OCI-LY1 (cell line): ENCODE measurements around the gene SCGB1C2.

ENCODE experiments used
- H2AFZ ChIP-seq: fragments of 200-600 bp; sonication (generic), shearing (Covaris generic); 2 replicates; pipeline ENCODE4 v1.6.0; 2014; ENCODE audit warnings: antibody characterized with exemption, mild to moderate bottlenecking, low read length
- H3F3A ChIP-seq: fragments of 200-600 bp; sonication (generic), shearing (Covaris generic); 2 replicates; pipeline ENCODE4 v1.6.0; 2014; ENCODE audit warnings: mild to moderate bottlenecking, antibody characterized with exemption, low read length, moderate library complexity; ENCODE audit not compliant: insufficient read depth
- H3K27ac ChIP-seq: fragments of 200-600 bp; sonication (generic); 2 replicates; pipeline ENCODE4 v1.5.1; 2014; ENCODE audit warnings: low read length, mixed run types, mild to moderate bottlenecking, low read depth; ENCODE audit not compliant: poor library complexity, severe bottlenecking
- H3K27me3 ChIP-seq: fragments of 200-600 bp; sonication (generic); 2 replicates; pipeline ENCODE4 v1.6.0; 2014; ENCODE audit warnings: antibody characterized with exemption, mild to moderate bottlenecking, low read length, moderate library complexity; ENCODE audit not compliant: insufficient read depth
- H3K36me3 ChIP-seq: fragments of 200-600 bp; sonication (generic); 2 replicates; pipeline ENCODE4 v1.6.1; 2014; ENCODE audit warnings: mild to moderate bottlenecking, antibody characterized with exemption, low read length, moderate library complexity, mixed read lengths; ENCODE audit not compliant: insufficient read depth
- H3K4me1 ChIP-seq: fragments of 200-600 bp; sonication (generic); 2 replicates; pipeline ENCODE4 v1.5.1; 2014; ENCODE audit warnings: mild to moderate bottlenecking, low read length, moderate library complexity; ENCODE audit not compliant: insufficient read depth, severe bottlenecking
- H3K4me2 ChIP-seq: fragments of 200-600 bp; sonication (generic), shearing (Covaris generic); 2 replicates; pipeline ENCODE4 v1.6.1; 2014; ENCODE audit warnings: low read length
- H3K4me3 ChIP-seq: fragments of 200-600 bp; sonication (generic); 2 replicates; pipeline ENCODE4 v1.5.1; 2014; ENCODE audit warnings: low read length, low read depth, mild to moderate bottlenecking, mixed read lengths; ENCODE audit not compliant: poor library complexity, severe bottlenecking
- H3K79me2 ChIP-seq: fragments of 200-600 bp; shearing (Covaris generic); 2 replicates; pipeline ENCODE4 v1.6.1; 2016; ENCODE audit warnings: mixed run types, low read length, mixed read lengths; ENCODE audit not compliant: insufficient read depth
- H3K9ac ChIP-seq: fragments of 200-600 bp; sonication (generic), shearing (Covaris generic); 2 replicates; pipeline ENCODE4 v1.6.1; 2014; ENCODE audit warnings: mild to moderate bottlenecking, low read length, mixed read lengths
- H3K9me2 ChIP-seq: fragments of 200-600 bp; sonication (generic), shearing (Covaris generic); 2 replicates; pipeline ENCODE4 v1.6.1; 2014; ENCODE audit warnings: low read depth, mild to moderate bottlenecking, low read length, mixed read lengths
- H3K9me3 ChIP-seq: fragments of 200-600 bp; shearing (Covaris generic); 2 replicates; pipeline ENCODE4 v1.6.1; 2014; ENCODE audit warnings: low read length, mixed read lengths
- H4K20me1 ChIP-seq: fragments of 200-600 bp; sonication (generic), shearing (Covaris generic); 2 replicates; pipeline ENCODE4 v1.6.0; 2016; ENCODE audit warnings: mild to moderate bottlenecking, low read length; ENCODE audit not compliant: insufficient read depth
- EZH2 ChIP-seq: fragments of 200-600 bp; sonication (generic), shearing (Covaris generic); IDR thresholded peaks from 2 replicates; pipeline ENCODE4 v1.8.0; 2017; ENCODE audit warnings: borderline replicate concordance, mixed run types, mild to moderate bottlenecking, antibody characterized with exemption, low read length, moderate library complexity, mixed read lengths
- TF ChIP-seq, protein P1 (sequence below): fragments of 200-600 bp; sonication (generic), shearing (Covaris generic); IDR thresholded peaks from 2 replicates; pipeline ENCODE4 v1.5.1; 2017; ENCODE audit warnings: mild to moderate bottlenecking, antibody characterized with exemption, low read length, moderate library complexity, mixed read lengths

The SCGB1C2 gene

GRCh38 chr17:159609-160008 is 22.2 kb downstream of the SCGB1C2 start:
- Histone ChIP-seq H3K4me3 (no peak overlapping the region), H3K4me2 (no peak overlapping the region), H3K79me2 (no peaks in the 10 kb centered on the region), H3K4me1 (no peaks in the 10 kb centered on the region), H3K9me2 (no peaks in the 10 kb centered on the region), H3K9ac (no peak overlapping the region), H3K9me3 (no peaks in the 10 kb centered on the region), H3K27me3 (no peaks in the 10 kb centered on the region; the same call in 1 of the 2 replicates), H2AFZ (no peak overlapping the region), H4K20me1 (no peaks in the 10 kb centered on the region), H3K27ac (no peak overlapping the region), H3F3A (no peaks in the 10 kb centered on the region), H3K36me3 (no peaks in the 10 kb centered on the region)
- TF ChIP-seq EZH2: no peak

DNA sequence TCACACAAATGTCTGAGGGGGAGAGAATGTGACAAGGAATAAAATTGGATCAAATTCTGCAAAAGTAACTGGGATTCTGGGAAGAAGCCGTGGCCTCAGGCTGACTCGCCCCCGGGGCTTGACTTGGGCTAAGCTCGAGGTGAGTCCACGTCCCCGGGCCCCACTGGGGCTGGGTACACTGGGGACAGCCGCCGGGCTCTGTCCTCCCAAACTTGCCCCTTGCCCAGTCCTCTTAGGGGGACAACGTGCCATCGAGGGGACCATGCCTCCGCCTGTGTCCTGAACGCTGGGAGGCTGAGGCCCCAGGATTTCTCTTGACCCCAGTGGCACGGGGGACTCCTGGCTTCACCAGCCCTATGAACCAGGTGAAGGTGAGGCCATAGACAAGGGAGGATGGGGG is 23.0 kb downstream of the SCGB1C2 start:
- Histone ChIP-seq H3K4me2 (no peak overlapping the region), H2AFZ (no peak overlapping the region), H3K4me1 (no peaks in the 10 kb centered on the region), H3K36me3 (no peaks in the 10 kb centered on the region), H3K27me3 (no peaks in the 10 kb centered on the region; the same call in 1 of the 2 replicates), H3K79me2 (no peaks in the 10 kb centered on the region), H3K27ac (no peak overlapping the region), H3K4me3 (no peak overlapping the region), H3F3A (no peaks in the 10 kb centered on the region), H3K9ac (no peak overlapping the region), H3K9me3 (no peaks in the 10 kb centered on the region), H3K9me2 (no peaks in the 10 kb centered on the region), H4K20me1 (no peaks in the 10 kb centered on the region)
- no peak for TF ChIP-seq EZH2
- TF ChIP-seq, protein P1, sequence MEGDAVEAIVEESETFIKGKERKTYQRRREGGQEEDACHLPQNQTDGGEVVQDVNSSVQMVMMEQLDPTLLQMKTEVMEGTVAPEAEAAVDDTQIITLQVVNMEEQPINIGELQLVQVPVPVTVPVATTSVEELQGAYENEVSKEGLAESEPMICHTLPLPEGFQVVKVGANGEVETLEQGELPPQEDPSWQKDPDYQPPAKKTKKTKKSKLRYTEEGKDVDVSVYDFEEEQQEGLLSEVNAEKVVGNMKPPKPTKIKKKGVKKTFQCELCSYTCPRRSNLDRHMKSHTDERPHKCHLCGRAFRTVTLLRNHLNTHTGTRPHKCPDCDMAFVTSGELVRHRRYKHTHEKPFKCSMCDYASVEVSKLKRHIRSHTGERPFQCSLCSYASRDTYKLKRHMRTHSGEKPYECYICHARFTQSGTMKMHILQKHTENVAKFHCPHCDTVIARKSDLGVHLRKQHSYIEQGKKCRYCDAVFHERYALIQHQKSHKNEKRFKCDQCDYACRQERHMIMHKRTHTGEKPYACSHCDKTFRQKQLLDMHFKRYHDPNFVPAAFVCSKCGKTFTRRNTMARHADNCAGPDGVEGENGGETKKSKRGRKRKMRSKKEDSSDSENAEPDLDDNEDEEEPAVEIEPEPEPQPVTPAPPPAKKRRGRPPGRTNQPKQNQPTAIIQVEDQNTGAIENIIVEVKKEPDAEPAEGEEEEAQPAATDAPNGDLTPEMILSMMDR: no peak

DNA sequence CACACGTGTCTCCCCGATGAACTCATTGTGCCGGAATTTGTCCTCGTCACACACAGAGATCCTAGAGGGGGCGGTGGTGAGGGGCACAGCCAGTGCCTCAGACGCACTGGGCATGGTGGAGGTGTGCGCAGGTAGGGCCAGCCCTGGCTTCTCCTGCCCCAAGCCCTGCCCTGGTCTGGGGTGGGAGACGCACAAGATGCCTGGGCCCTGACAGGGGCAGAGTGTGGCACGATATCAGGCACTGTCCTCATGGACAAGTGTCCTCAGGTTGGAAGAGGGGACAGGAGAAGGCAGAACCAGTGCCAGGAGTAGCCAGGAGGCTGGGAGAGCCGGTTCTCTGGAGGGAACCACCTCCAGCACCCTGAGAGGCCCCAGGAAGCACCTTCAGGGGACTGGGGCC is 24.1 kb downstream of the SCGB1C2 start:
- Histone ChIP-seq H3K27me3 (no peaks in the 10 kb centered on the region; the same call in 1 of the 2 replicates), H3K4me2 (no peak overlapping the region), H3K9me2 (no peaks in the 10 kb centered on the region), H3F3A (no peaks in the 10 kb centered on the region), H3K4me1 (no peaks in the 10 kb centered on the region), H3K9ac (no peak overlapping the region), H3K27ac (no peak overlapping the region), H3K36me3 (no peaks in the 10 kb centered on the region), H4K20me1 (no peaks in the 10 kb centered on the region), H2AFZ (no peak overlapping the region), H3K9me3 (no peaks in the 10 kb centered on the region), H3K79me2 (no peaks in the 10 kb centered on the region), H3K4me3 (no peak overlapping the region)
- TF ChIP-seq EZH2: no peak
- TF ChIP-seq, protein P1: no peak

GRCh38 chr17:162689-163088 is 25.3 kb downstream of the SCGB1C2 start:
- H2AFZ ChIP-seq: no peak overlapping the region
- H3K9me2 ChIP-seq: no peaks in the 10 kb centered on the region
- H3K9ac ChIP-seq: no peak overlapping the region
- H3K4me3 ChIP-seq: no peak overlapping the region
- no peaks in the 10 kb centered on the region for H3K4me1 ChIP-seq
- TF ChIP-seq, protein P1: no peak
- no peak for TF ChIP-seq EZH2
- no peak overlapping the region for H3K27ac ChIP-seq
- no peaks in the 10 kb centered on the region for H3K36me3 ChIP-seq
- no peaks in the 10 kb centered on the region for H3K79me2 ChIP-seq
- H3K9me3 ChIP-seq: no peaks in the 10 kb centered on the region
- no peaks in the 10 kb centered on the region for H3F3A ChIP-seq
- H3K4me2 ChIP-seq: no peak overlapping the region
- no peaks in the 10 kb centered on the region; the same call in 1 of the 2 replicates for H3K27me3 ChIP-seq
- no peaks in the 10 kb centered on the region for H4K20me1 ChIP-seq
